GM12875 (cell line): Measurements from ENCODE around the gene ASCC1.

Experiments used
- H3K4me3 ChIP-seq: one replicate; pipeline ENCODE4 v1.5.1; 2011; ENCODE audit warnings: low read depth, low read length, control low read depth
- CTCF ChIP-seq: IDR thresholded peaks from 2 replicates; pipeline ENCODE4 v1.5.1; 2011; ENCODE audit warnings: low read depth, mild to moderate bottlenecking, control low read depth, inconsistent platforms, low read length, moderate library complexity, borderline replicate concordance; ENCODE audit not compliant: insufficient read depth

ASCC1 gene

GRCh38 chr10:72124381-72124780, 91.7 kb downstream of the ASCC1 start:
- TF ChIP-seq CTCF, result no peak
- no peak overlapping the region for H3K4me3 ChIP-seq

- no peak for TF ChIP-seq CTCF
- H3K4me3 ChIP-seq, result no peak overlapping the region
These were observed 92.5 kb downstream of the ASCC1 start for GRCh38 chr10:72123616-72124015.

- H3K4me3 ChIP-seq, result no peak overlapping the region
- no peak for TF ChIP-seq CTCF
These were observed 93.9 kb downstream of the ASCC1 start for GRCh38 chr10:72122221-72122620.

GRCh38 chr10:72121389-72121788, 94.7 kb downstream of the ASCC1 start:
- TF ChIP-seq CTCF, result no peak
- no peak overlapping the region for H3K4me3 ChIP-seq

- no peak for TF ChIP-seq CTCF
- no peak overlapping the region for H3K4me3 ChIP-seq
These were observed 99.7 kb downstream of the ASCC1 start for GRCh38 chr10:72116372-72116771.

- TF ChIP-seq CTCF, result no peak
These were observed 101.2 kb downstream of the ASCC1 start for GRCh38 chr10:72114706-72115450.

GRCh38 chr10:72110673-72111401, 105.2 kb downstream of the ASCC1 start:
- no peak overlapping the region for H3K4me3 ChIP-seq
- no peak for TF ChIP-seq CTCF

More at GRCh38 chr10:72114706-72115450, 101.2 kb downstream of the ASCC1 start:
- H3K4me3 ChIP-seq, result no peak overlapping the region
